Lung (tissue), 12 donors: Measurements from ENCODE around the gene EGFLAM. TPM values are rescaled to one million over a fixed set of nuclear protein-coding genes. Genes with fewer than 3 reads are reported as not detected.

ENCODE experiments used
- ATAC-seq: fragments of 200-7000 bp; cut with Tn5 transposase; one replicate; pipeline ENCODE4 v1.9.1; 2020; ENCODE audit warnings: moderate number of reproducible peaks; ENCODE audit not compliant: insufficient read depth, low FRiP score
- DNase-seq, 3 donors: peaks; one replicate each; pipeline ENCODE4 v3.0.0-alpha.2; 2013 to 2017
- H3K27ac ChIP-seq, 2 donors: one replicate each; pipeline ENCODE4 v1.5.1; 2013; ENCODE audit warnings: mild to moderate bottlenecking in 2 of 2, moderate library complexity in 2 of 2, control low read depth in 1 of 2, inconsistent platforms in 1 of 2, low read depth in 1 of 2, low read length in 1 of 2
- H3K27me3 ChIP-seq, 3 donors: one replicate each; pipeline ENCODE4 v1.5.1; 2013; ENCODE audit warnings: low read length in 2 of 3; ENCODE audit not compliant: control insufficient read depth in 3 of 3, insufficient read depth in 3 of 3
- H3K36me3 ChIP-seq, 4 donors: one replicate each; pipeline ENCODE4 v1.5.1; 2013; ENCODE audit warnings: low read length in 4 of 4, mild to moderate bottlenecking in 1 of 4, moderate library complexity in 1 of 4; ENCODE audit not compliant: control insufficient read depth in 4 of 4, insufficient read depth in 4 of 4
- H3K4me1 ChIP-seq, 5 donors: one replicate each; pipeline ENCODE4 v1.5.1; 2013; ENCODE audit warnings: low read length in 5 of 5, mild to moderate bottlenecking in 2 of 5, moderate library complexity in 1 of 5; ENCODE audit not compliant: control insufficient read depth in 5 of 5, insufficient read depth in 5 of 5
- H3K4me3 ChIP-seq: one replicate; pipeline ENCODE4 v1.5.1; 2013; ENCODE audit warnings: mild to moderate bottlenecking, control low read depth, moderate library complexity
- H3K9ac ChIP-seq, 2 donors: one replicate each; pipeline ENCODE4 v1.5.1; 2013; ENCODE audit warnings: low read length in 2 of 2, control low read depth in 1 of 2; ENCODE audit not compliant: insufficient read depth in 1 of 2
- H3K9me3 ChIP-seq, 4 donors: one replicate each; pipeline ENCODE4 v1.5.1; 2013; ENCODE audit warnings: low read length in 3 of 4, mild to moderate bottlenecking in 1 of 4, moderate library complexity in 1 of 4; ENCODE audit not compliant: control insufficient read depth in 4 of 4, insufficient read depth in 3 of 4
- WGBS, 2 donors: extraction: QIAGEN DNeasy Blood & Tissue Kit; methylation state at CpG; one replicate each; pipeline ENCODE4 v1.1.7; 2013; 5-methylcytosine and 5-hydroxymethylcytosine counted together
- polyA plus RNA-seq, 2 donors: library from polyadenylated mRNA; stranded (reverse); fragments of 200-250 nt; gene quantifications; one replicate each; pipeline ENCODE4 v1.2.1, GENCODE V29; 2013
- total RNA-seq, 2 donors: library from RNA; depleted of rRNA in 1 of 2; stranded (reverse); fragments of >200 nt in 1 of 2; gene quantifications; one replicate each; pipeline ENCODE4 v1.2.1, GENCODE V29; 2014 to 2021
- TF ChIP-seq, protein P1 (sequence below): IDR thresholded peaks from 2 replicates; pipeline ENCODE4 v1.5.1; 2012; ENCODE audit warnings: mild to moderate bottlenecking; ENCODE audit errors: control extremely low read depth, extremely low read depth
- donor health status: control.
- donor health status: control.
- donor health status: Bipolar disorder and iron deficiency.
- donor health status: healthy.
- donor health status: DM: yes; HTN: yes; CAD: no.

EGFLAM gene
- total and polyA plus RNA-seq, 4 donors: 0.41 to 7.6 (median 1.3) TPM

DNA sequence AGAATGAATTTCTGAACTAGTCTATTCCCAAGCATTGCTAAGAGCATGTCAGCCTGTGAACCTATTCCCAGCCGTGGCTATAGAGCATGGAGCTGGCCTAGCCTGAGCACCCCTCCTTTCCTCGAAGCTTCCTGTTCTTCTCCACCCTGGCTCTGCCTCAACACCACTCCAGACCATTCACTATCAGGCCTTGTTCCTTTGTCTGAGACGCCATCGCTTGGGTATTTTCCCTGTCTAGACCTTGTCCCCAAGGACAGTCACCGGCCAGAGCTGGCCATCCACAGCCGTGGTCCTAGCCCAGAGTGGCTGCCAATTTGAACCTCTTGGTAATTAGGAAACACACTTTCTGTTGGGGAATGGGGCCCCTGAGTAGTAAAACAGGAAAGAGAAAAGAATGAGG is 192.3 kb downstream of the EGFLAM start:
- TF ChIP-seq, protein P1, sequence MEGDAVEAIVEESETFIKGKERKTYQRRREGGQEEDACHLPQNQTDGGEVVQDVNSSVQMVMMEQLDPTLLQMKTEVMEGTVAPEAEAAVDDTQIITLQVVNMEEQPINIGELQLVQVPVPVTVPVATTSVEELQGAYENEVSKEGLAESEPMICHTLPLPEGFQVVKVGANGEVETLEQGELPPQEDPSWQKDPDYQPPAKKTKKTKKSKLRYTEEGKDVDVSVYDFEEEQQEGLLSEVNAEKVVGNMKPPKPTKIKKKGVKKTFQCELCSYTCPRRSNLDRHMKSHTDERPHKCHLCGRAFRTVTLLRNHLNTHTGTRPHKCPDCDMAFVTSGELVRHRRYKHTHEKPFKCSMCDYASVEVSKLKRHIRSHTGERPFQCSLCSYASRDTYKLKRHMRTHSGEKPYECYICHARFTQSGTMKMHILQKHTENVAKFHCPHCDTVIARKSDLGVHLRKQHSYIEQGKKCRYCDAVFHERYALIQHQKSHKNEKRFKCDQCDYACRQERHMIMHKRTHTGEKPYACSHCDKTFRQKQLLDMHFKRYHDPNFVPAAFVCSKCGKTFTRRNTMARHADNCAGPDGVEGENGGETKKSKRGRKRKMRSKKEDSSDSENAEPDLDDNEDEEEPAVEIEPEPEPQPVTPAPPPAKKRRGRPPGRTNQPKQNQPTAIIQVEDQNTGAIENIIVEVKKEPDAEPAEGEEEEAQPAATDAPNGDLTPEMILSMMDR: no peak
- ATAC-seq (no peak), DNase-seq (no peak)
- WGBS, 2 donors: 87% methylated on average over 6 of the region's 6 CpGs
- Histone ChIP-seq H3K4me1 (peaks cover 0 to 28% (median 12%) of the 10 kb centered on the region in 5 donors), H3K27ac (no peak overlapping the region), H3K4me3 (no peak overlapping the region), H3K9ac (no peak overlapping the region), H3K9me3 (peaks cover 0 to 3% (median 0%) of the 10 kb centered on the region in 4 donors), H3K27me3 (no peaks in the 10 kb centered on the region), H3K36me3 (no peaks in the 10 kb centered on the region)

DNA sequence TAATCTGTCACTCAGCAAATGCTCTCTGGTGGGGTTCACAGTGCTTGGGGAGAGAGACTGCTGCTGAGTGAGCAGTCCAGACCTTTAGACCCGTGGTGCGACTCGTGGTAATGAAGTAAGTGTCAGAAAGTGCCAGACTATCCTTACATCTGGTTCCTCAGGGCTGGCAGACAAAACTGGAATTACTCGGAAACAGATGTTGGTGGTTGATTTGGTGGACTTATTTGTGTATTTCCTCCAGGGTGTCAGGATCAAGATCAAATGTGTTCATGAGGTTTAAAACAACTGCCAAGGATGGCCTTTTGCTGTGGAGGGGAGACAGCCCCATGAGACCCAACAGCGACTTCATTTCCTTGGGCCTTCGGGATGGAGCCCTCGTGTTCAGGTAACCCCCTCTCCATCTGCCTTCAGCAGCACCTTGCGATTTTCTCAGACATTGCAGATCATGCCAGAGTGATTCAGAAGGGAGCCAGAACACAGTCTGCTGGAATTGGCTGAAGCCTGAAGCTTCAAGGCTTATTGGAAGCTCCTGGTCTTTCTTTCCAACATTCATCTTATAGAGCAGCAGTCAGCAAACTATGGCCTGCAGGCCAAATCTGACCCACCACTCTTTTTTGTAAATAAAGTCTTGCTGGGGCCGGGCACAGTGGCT is 192.8 kb downstream of the EGFLAM start:
- WGBS, 2 donors: 68 to 76% methylated on average over 9 of the region's 9 CpGs
- no peak overlapping the region for H3K27ac ChIP-seq
- no peak overlapping the region for H3K9ac ChIP-seq

DNA sequence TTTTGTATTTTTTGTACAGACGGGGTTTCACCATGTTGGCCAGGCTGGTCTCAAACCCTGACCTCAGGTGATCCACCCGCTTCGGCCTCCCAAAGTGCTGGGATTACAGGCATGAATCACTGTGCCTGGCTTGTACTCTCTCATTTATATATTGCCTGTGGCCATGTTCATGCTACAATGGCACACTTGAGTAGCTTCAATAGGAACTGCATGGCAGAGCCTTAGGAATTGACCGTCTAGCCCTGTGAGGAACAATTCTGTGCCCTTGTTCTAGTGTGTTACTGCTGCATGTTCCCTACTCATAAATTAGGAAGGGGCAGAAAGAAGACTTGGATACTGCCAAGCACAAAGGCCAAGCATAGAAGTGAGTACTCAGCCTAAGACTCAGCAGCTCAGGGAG is 193.8 kb downstream of the EGFLAM start:
- Histone ChIP-seq H3K27ac (no peak overlapping the region), H3K4me1 (peaks cover 0 to 15% (median 9%) of the 10 kb centered on the region in 5 donors), H3K27me3 (no peaks in the 10 kb centered on the region), H3K4me3 (no peak overlapping the region), H3K36me3 (no peaks in the 10 kb centered on the region), H3K9ac (no peak overlapping the region), H3K9me3 (peaks cover 0 to 3% (median 0%) of the 10 kb centered on the region in 4 donors)
- DNase-seq (no peak), ATAC-seq (no peak)
- 94 to 96% methylated on average over 4 of the region's 4 CpGs for WGBS, 2 donors
- TF ChIP-seq, protein P1: no peak

More for the DNA sequence above, 192.8 kb downstream of the EGFLAM start:
- DNase-seq: peak in 2 of 3 donors; percentile 54 to 55
- Histone ChIP-seq H3K4me1 (peaks cover 0 to 24% (median 12%) of the 10 kb centered on the region in 5 donors), H3K36me3 (no peaks in the 10 kb centered on the region), H3K27me3 (no peaks in the 10 kb centered on the region), H3K4me3 (no peak overlapping the region), H3K9me3 (peaks cover 0 to 3% (median 0%) of the 10 kb centered on the region in 4 donors)
- no peak for ATAC-seq
- TF ChIP-seq, protein P1: no peak
